ENCODE data around the gene SEPTIN8.
A peak's percentile ranks its signal among the peaks of the same experiment; 100 is the strongest.

The SEPTIN8 gene

GRCh38 chr5:132777209-132778069, at the start of gene SEPTIN8:
SEPTIN8 (minus strand) TSS chr5:132777239; CDS start chr5:132777137, 102 bp downstream.
- DNase-seq, result peak; percentile 79

- no peak for DNase-seq
Observed at GRCh38 chr5:132826424-132827082, 49.5 kb upstream of the SEPTIN8 start.

- no peak for DNase-seq
Observed at GRCh38 chr5:132825834-132826391, 48.9 kb upstream of the SEPTIN8 start.

GRCh38 chr5:132825033-132825833, 48.2 kb upstream of the SEPTIN8 start:
- DNase-seq, result no peak

GRCh38 chr5:132824426-132824825, 47.4 kb upstream of the SEPTIN8 start:
- DNase-seq, result no peak

- no peak for DNase-seq
Observed at GRCh38 chr5:132823481-132824050, 46.5 kb upstream of the SEPTIN8 start.

GRCh38 chr5:132822650-132823480, 45.8 kb upstream of the SEPTIN8 start:
- no peak for DNase-seq

GRCh38 chr5:132821791-132822190, 44.8 kb upstream of the SEPTIN8 start:
- DNase-seq, result no peak

- DNase-seq, result no peak
Observed at GRCh38 chr5:132821350-132821749, 44.3 kb upstream of the SEPTIN8 start.

- DNase-seq, result peak; percentile 98
Observed at GRCh38 chr5:132820162-132820754, 43.2 kb upstream of the SEPTIN8 start.

- DNase-seq, result no peak
Observed at GRCh38 chr5:132819468-132819867, 42.4 kb upstream of the SEPTIN8 start.

- DNase-seq, result no peak
Observed at GRCh38 chr5:132817011-132817410, 40.0 kb upstream of the SEPTIN8 start.

- no peak for DNase-seq
Observed at GRCh38 chr5:132816554-132816953, 39.5 kb upstream of the SEPTIN8 start.

GRCh38 chr5:132816083-132816482, 39.0 kb upstream of the SEPTIN8 start:
- no peak for DNase-seq

- no peak for DNase-seq
Observed at GRCh38 chr5:132815454-132815853, 38.4 kb upstream of the SEPTIN8 start.

- DNase-seq, result no peak
Observed at GRCh38 chr5:132814503-132815294, 37.7 kb upstream of the SEPTIN8 start.

GRCh38 chr5:132813599-132814502, 36.8 kb upstream of the SEPTIN8 start:
- DNase-seq, result peak; percentile 94

- peak; percentile 83 for DNase-seq
Observed at GRCh38 chr5:132812781-132813598, 36.0 kb upstream of the SEPTIN8 start, which contains the start of gene SOWAHA. SOWAHA (plus strand) TSS chr5:132813302; CDS start chr5:132813622, 320 bp downstream.
